HCT116 (cell line): ENCODE data around the gene MAP3K9. TPM values are rescaled to one million over a fixed set of nuclear protein-coding genes. Genes with fewer than 3 reads are reported as not detected.

Source experiments
- ATAC-seq: fragments of 200-7000 bp; cut with Tn5 transposase; 2 replicates; pipeline ENCODE4 v1.9.1; 2020; ENCODE audit warnings: mild to moderate bottlenecking, moderate library complexity
- BruUV-seq: library from RNA; stranded (reverse); fragments of 400-500 nt; replicated peaks from 2 replicates; lab custom pipeline; 2021; lab: Mats Ljungman, UMichigan
- CTCF ChIA-PET: fragments of 300-600 bp; sonication (Branson Sonifier 250); formaldehyde crosslinking; loops from one replicate; lab custom pipeline; 2021; ENCODE audit warnings: antibody characterized with exemption; lab: Charles Lee
- POLR2A ChIA-PET: fragments of 300-600, 350-600 bp; sonication (Branson Sonifier 250); formaldehyde crosslinking; loops from one replicate; lab custom pipeline; 2021; ENCODE audit warnings: antibody characterized with exemption; lab: Charles Lee
- RAD21 ChIA-PET, 2 experiments: fragments of 300-600 bp; sonication (Branson Sonifier 250); formaldehyde crosslinking; loops; one replicate each; lab custom pipeline; 2023; ENCODE audit warnings: low total read pairs in 2 of 2; ENCODE audit not compliant: uncharacterized antibody in 2 of 2, unreplicated experiment in 2 of 2, low non-redundant PET in 1 of 2; lab: Charles Lee
- DNase-seq: peaks from one replicate; pipeline ENCODE4 v3.0.0-alpha.2; 2010; ENCODE audit warnings: low read depth, low spot score
- H2AFZ ChIP-seq: fragments of 200-600 bp; shearing (Covaris generic), sonication (generic); 2 replicates; pipeline ENCODE4 v1.6.1; 2017; ENCODE audit warnings: low read depth, mixed run types, mixed read lengths, antibody characterized with exemption, low read length; ENCODE audit not compliant: poor library complexity, severe bottlenecking
- H3K27ac ChIP-seq: 2 replicates; pipeline ENCODE4 v1.5.1; 2012; ENCODE audit warnings: low read depth, low read length
- H3K27me3 ChIP-seq: fragments of 200-600 bp; sonication (generic); 2 replicates; pipeline ENCODE4 v1.6.1; 2016; ENCODE audit warnings: mixed run types, low read length, mixed read lengths; ENCODE audit not compliant: insufficient read depth
- H3K36me3 ChIP-seq, 2 experiments: fragments of 200-500 bp in 1 of 2; fragments of 200-600 bp in 1 of 2; sonication (Bioruptor generic) in 1 of 2; sonication (generic) in 1 of 2; 2 replicates each; pipeline versions ENCODE4 v1.5.1 to v1.6.1; 2014 to 2016; ENCODE audit warnings: low read length in 2 of 2, inconsistent platforms in 1 of 2, mixed read lengths in 1 of 2, mixed run types in 1 of 2; ENCODE audit not compliant: insufficient read depth in 2 of 2, control insufficient read depth in 1 of 2
- H3K4me1 ChIP-seq, 2 experiments: fragments of 200-600 bp in 1 of 2; sonication (generic) in 1 of 2; 2 replicates each; pipeline versions ENCODE4 v1.5.1 to v1.6.1; 2012 to 2017; ENCODE audit warnings: low read length in 2 of 2, inconsistent platforms in 1 of 2, mild to moderate bottlenecking in 1 of 2, mixed read lengths in 1 of 2, mixed run types in 1 of 2, moderate library complexity in 1 of 2; ENCODE audit not compliant: insufficient read depth in 2 of 2, control insufficient read depth in 1 of 2
- H3K4me2 ChIP-seq: fragments of 200-600 bp; sonication (generic); 2 replicates; pipeline ENCODE4 v1.6.1; 2017; ENCODE audit warnings: mixed run types, low read length, mixed read lengths
- H3K4me3 ChIP-seq, 2 experiments: fragments of 200-600 bp in 1 of 2; sonication (generic) in 1 of 2; replicated peaks in 1 of 2; 2 replicates each; pipeline ENCODE4 v1.5.1; 2011 to 2016; ENCODE audit warnings: low read length in 2 of 2, control low read depth in 1 of 2, low read depth in 1 of 2, mild to moderate bottlenecking in 1 of 2, mixed read lengths in 1 of 2, mixed run types in 1 of 2
- H3K79me2 ChIP-seq: fragments of 200-600 bp; sonication (generic); 2 replicates; pipeline ENCODE4 v1.6.1; 2017; ENCODE audit warnings: mild to moderate bottlenecking, mixed run types, low read length, moderate library complexity, mixed read lengths; ENCODE audit not compliant: insufficient read depth
- H3K9ac ChIP-seq: fragments of 200-600 bp; sonication (generic); 2 replicates; pipeline ENCODE4 v1.6.1; 2016; ENCODE audit warnings: low read length, mixed read lengths
- H3K9me2 ChIP-seq: fragments of 200-600 bp; sonication (generic), shearing (Covaris generic); 2 replicates; pipeline ENCODE4 v1.6.1; 2017; ENCODE audit warnings: mixed run types, mild to moderate bottlenecking, moderate library complexity; ENCODE audit not compliant: insufficient read depth
- H3K9me3 ChIP-seq, 2 experiments: fragments of 200-500 bp in 1 of 2; fragments of 200-600 bp in 1 of 2; sonication (Bioruptor generic) in 1 of 2; sonication (generic) in 1 of 2; 2 replicates each; pipeline ENCODE4 v1.6.1; 2014 to 2017; ENCODE audit warnings: low read length in 2 of 2, mixed read lengths in 2 of 2, inconsistent platforms in 1 of 2, low read depth in 1 of 2, mild to moderate bottlenecking in 1 of 2, mixed run types in 1 of 2, moderate library complexity in 1 of 2; ENCODE audit not compliant: control insufficient read depth in 1 of 2, insufficient read depth in 1 of 2
- H4K20me1 ChIP-seq: fragments of 200-600 bp; sonication (generic), shearing (Covaris generic); 2 replicates; pipeline ENCODE4 v1.6.1; 2017; ENCODE audit warnings: mixed run types, mild to moderate bottlenecking, moderate library complexity; ENCODE audit not compliant: insufficient read depth
- ATF3 ChIP-seq: IDR thresholded peaks from 2 replicates; pipeline ENCODE4 v1.6.1; 2012
- CBX3 ChIP-seq: IDR thresholded peaks from 2 replicates; pipeline ENCODE4 v1.6.1; 2012; ENCODE audit warnings: low read depth
- CEBPB ChIP-seq: IDR thresholded peaks from 2 replicates; pipeline ENCODE4 v1.6.1; 2012; ENCODE audit warnings: low read depth
- CTCF ChIP-seq, 3 experiments: fragments of 200-600 bp in 1 of 3; sonication (generic) in 1 of 3; IDR thresholded peaks in 2 of 3; conservative IDR thresholded peaks in 1 of 3; 2 replicates each; pipeline ENCODE4 v1.5.1; 2012 to 2017; ENCODE audit warnings: low read depth in 2 of 3, low read length in 2 of 3, antibody characterized with exemption in 1 of 3, borderline replicate concordance in 1 of 3, control low read depth in 1 of 3, mild to moderate bottlenecking in 1 of 3, mixed read lengths in 1 of 3, mixed run types in 1 of 3, moderate library complexity in 1 of 3; ENCODE audit not compliant: insufficient read depth in 1 of 3
- EGR1 ChIP-seq: IDR thresholded peaks from 2 replicates; pipeline ENCODE4 v1.6.1; 2012; ENCODE audit warnings: low read depth
- ELF1 ChIP-seq: IDR thresholded peaks from 2 replicates; pipeline ENCODE4 v1.6.1; 2012; ENCODE audit warnings: low read depth, borderline replicate concordance
- EZH2phosphoT487 ChIP-seq: fragments of 200-600 bp; IDR thresholded peaks from 2 replicates; pipeline ENCODE4 v1.6.1; 2018; ENCODE audit warnings: antibody characterized with exemption, borderline replicate concordance
- JUND ChIP-seq: IDR thresholded peaks from 2 replicates; pipeline ENCODE4 v1.6.1; 2012
- POLR2A ChIP-seq: IDR thresholded peaks from 2 replicates; pipeline ENCODE4 v1.7.0; 2011; ENCODE audit warnings: borderline replicate concordance; ENCODE audit not compliant: insufficient read depth, insufficient read length; ENCODE audit errors: extremely low read depth
- REST ChIP-seq: IDR thresholded peaks from 2 replicates; pipeline ENCODE4 v1.6.1; 2012; ENCODE audit warnings: low read depth
- TCF7L2 ChIP-seq: IDR thresholded peaks from 2 replicates; pipeline ENCODE4 v1.7.0; 2011; ENCODE audit warnings: borderline replicate concordance, inconsistent platforms; ENCODE audit not compliant: insufficient read depth, insufficient read length; ENCODE audit errors: extremely low read depth
- ZBTB33 ChIP-seq: IDR thresholded peaks from 2 replicates; pipeline ENCODE4 v1.6.1; 2011; ENCODE audit warnings: mild to moderate bottlenecking, low read length, moderate library complexity; ENCODE audit not compliant: insufficient replicate concordance; ENCODE audit errors: extremely low read depth
- ZNF274 ChIP-seq: fragments of 200-500 bp; sonication (Bioruptor generic); IDR thresholded peaks from 2 replicates; pipeline ENCODE4 v1.6.1; 2014; ENCODE audit warnings: mild to moderate bottlenecking, low read depth, low read length, inconsistent platforms
- intact Hi-C: fragments of 100-400 bp; cut with micrococcal nuclease; formaldehyde crosslinking; loops from 2 replicates; pipeline ENCODE4 v1.10.0; 2022
- total RNA-seq: library from RNA; stranded (reverse); gene quantifications from one replicate; pipeline ENCODE4 v1.2.1, GENCODE V29; 2021; ENCODE audit not compliant: unreplicated experiment

Gene MAP3K9
- total RNA-seq, 1 experiment from 2014 or later = 11.7 TPM

- no TSS peak for BruUV-seq
- Histone ChIP-seq H3K9me2 (no peaks in the 10 kb centered on the region), H3K9me3 (no peaks in the 10 kb centered on the region), H3K4me1 (peaks cover 17 to 29% of the 10 kb centered on the region in 2 experiments), H3K79me2 (peaks cover 18% of the 10 kb centered on the region), H3K4me2 (peak overlapping the region; percentile 77; the same call in 1 of the 2 replicates), H2AFZ (no peak overlapping the region), H3K27me3 (no peaks in the 10 kb centered on the region), H3K4me3 (no peak overlapping the region), H3K36me3 (no peaks in the 10 kb centered on the region), H3K9ac (no peak overlapping the region), H3K27ac (no peak overlapping the region), H4K20me1 (no peaks in the 10 kb centered on the region)
- no peak for DNase-seq
- intact Hi-C loops = no loop called here
- CTCF ChIA-PET = no interaction called here
- ATAC-seq = no peak
- TF ChIP-seq ZNF274 (no peak), REST (no peak), ZBTB33 (no peak), CTCF (IDR thresholded peaks at IDR 0.05 in 2 of 3, conservative IDR thresholded peaks at IDR 0.05 in 1 of 3; ENCODE audit: borderline replicate concordance in 1 of 3, insufficient read depth in 1 of 3, low read depth in 2 of 3, low read length in 2 of 3) (no peak), JUND (no peak), TCF7L2 (no peak), ELF1 (no peak), EGR1 (no peak), ATF3 (no peak), POLR2A (no peak), CEBPB (no peak), EZH2phosphoT487 (no peak), CBX3 (no peak)
- TF ChIP-seq, all 23 proteins: peak for 0
- ChIA-PET RAD21 (no interaction called here), POLR2A (no interaction called here)
These were observed 2.3 kb upstream of the MAP3K9 start for GRCh38 chr14:70811578-70811977.
